Stimulated activated naive CD8-positive, alpha-beta T cell treated with anti-CD3 and anti-CD28 coated beads, Interleukin-15, amount 100 ng/mL, for 72 hours (primary cell): Measurements from ENCODE around the gene PNISR.

Experiments used
- ATAC-seq: fragments of 150-1000 bp; cut with Tn5 transposase; 2 replicates; pipeline ENCODE4 v1.10.0; 2021; ENCODE audit warnings: mild to moderate bottlenecking, moderate library complexity
- DNase-seq, 2 donors: peaks; one replicate each; pipeline ENCODE4 v3.0.0; 2021 to 2022
- H3K27ac Mint-ChIP-seq, 2 donors: one replicate each; pipeline ENCODE4 v1.8.0; 2022; ENCODE audit warnings: mild to moderate bottlenecking in 2 of 2, mixed read lengths in 2 of 2, moderate library complexity in 2 of 2
- H3K27me3 Mint-ChIP-seq: one replicate; pipeline ENCODE4 v1.8.0; 2022; ENCODE audit warnings: mixed read lengths
- H3K4me1 Mint-ChIP-seq: one replicate; pipeline ENCODE4 v1.8.0; 2022; ENCODE audit warnings: mild to moderate bottlenecking, mixed read lengths
- H3K4me3 Mint-ChIP-seq, 2 donors: one replicate each; pipeline ENCODE4 v1.8.0; 2022; ENCODE audit warnings: mild to moderate bottlenecking in 2 of 2, mixed read lengths in 2 of 2, moderate library complexity in 1 of 2
- H3K9me3 Mint-ChIP-seq, 2 donors: one replicate each; pipeline ENCODE4 v1.8.0; 2022; ENCODE audit warnings: mixed read lengths in 2 of 2

The PNISR gene

GRCh38 chr6:99364026-99364425, 61.1 kb downstream of the PNISR start:
- peak; percentile 78 for ATAC-seq
- Mint-ChIP-seq H3K4me3 (no peak overlapping the region), H3K4me1 (peaks cover 5% of the 10 kb centered on the region), H3K9me3 (no peaks in the 10 kb centered on the region), H3K27me3 (peaks cover 10% of the 10 kb centered on the region), H3K27ac (no peak overlapping the region)
- DNase-seq: no peak

GRCh38 chr6:99362678-99363268, 62.3 kb downstream of the PNISR start:
- Mint-ChIP-seq H3K4me3 (no peak overlapping the region), H3K9me3 (no peaks in the 10 kb centered on the region), H3K27me3 (peaks cover 12% of the 10 kb centered on the region), H3K4me1 (peaks cover 5% of the 10 kb centered on the region), H3K27ac (no peak overlapping the region)
- DNase-seq (no peak), ATAC-seq (peak; percentile 81)

- Mint-ChIP-seq H3K9me3 (no peaks in the 10 kb centered on the region), H3K27me3 (peaks cover 38% of the 10 kb centered on the region), H3K4me1 (peaks cover 5% of the 10 kb centered on the region), H3K27ac (no peak overlapping the region), H3K4me3 (no peak overlapping the region)
- DNase-seq (no peak), ATAC-seq (no peak)
These were observed 65.3 kb downstream of the PNISR start for GRCh38 chr6:99359800-99360199.

GRCh38 chr6:99356641-99357040, 68.5 kb downstream of the PNISR start:
- Mint-ChIP-seq H3K4me1 (no peaks in the 10 kb centered on the region), H3K27me3 (peaks cover 58% of the 10 kb centered on the region), H3K27ac (no peak overlapping the region)

GRCh38 chr6:99354983-99355382, 70.1 kb downstream of the PNISR start:
- DNase-seq: no peak
- Mint-ChIP-seq H3K27me3 (peaks cover 69% of the 10 kb centered on the region), H3K27ac (no peak overlapping the region), H3K9me3 (no peaks in the 10 kb centered on the region), H3K4me1 (no peaks in the 10 kb centered on the region), H3K4me3 (no peak overlapping the region)
- no peak for ATAC-seq

More at GRCh38 chr6:99356641-99357040, 68.5 kb downstream of the PNISR start:
- DNase-seq (no peak), ATAC-seq (no peak)
- no peak overlapping the region for H3K4me3 Mint-ChIP-seq
- H3K9me3 Mint-ChIP-seq: no peaks in the 10 kb centered on the region

GRCh38 chr6:99353126-99353525, 72.0 kb downstream of the PNISR start:
- Mint-ChIP-seq H3K4me3 (no peak overlapping the region), H3K9me3 (no peaks in the 10 kb centered on the region), H3K27ac (no peak overlapping the region), H3K4me1 (no peaks in the 10 kb centered on the region), H3K27me3 (peaks cover 82% of the 10 kb centered on the region)
- ATAC-seq (no peak), DNase-seq (no peak)

- Mint-ChIP-seq H3K4me1 (no peaks in the 10 kb centered on the region), H3K27me3 (peaks cover 85% of the 10 kb centered on the region), H3K27ac (no peak overlapping the region), H3K9me3 (no peaks in the 10 kb centered on the region), H3K4me3 (no peak overlapping the region)
- ATAC-seq (no peak), DNase-seq (no peak)
These were observed 74.5 kb downstream of the PNISR start for GRCh38 chr6:99350573-99350972.

- Mint-ChIP-seq H3K27me3 (peaks cover 84% of the 10 kb centered on the region), H3K4me1 (peaks cover 1% of the 10 kb centered on the region), H3K9me3 (no peaks in the 10 kb centered on the region), H3K4me3 (peak within 1 kb of the TSS; percentile 50 to 61), H3K27ac (no peak within 1 kb of the TSS)
- ATAC-seq (peak; percentile 64), DNase-seq (no peak)
These were observed 75.7 kb downstream of the PNISR start, which contains the start of gene FAXC for GRCh38 chr6:99349171-99350141. FAXC (minus strand) TSS chr6:99349674; CDS start chr6:99349372, 302 bp downstream.

- Mint-ChIP-seq H3K4me3 (peak overlapping the region; percentile 50 to 61), H3K9me3 (no peaks in the 10 kb centered on the region)
These were observed 76.6 kb downstream of the PNISR start for GRCh38 chr6:99348288-99349170.

More at GRCh38 chr6:99348288-99349170, 76.6 kb downstream of the PNISR start:
- no peak for DNase-seq
- Mint-ChIP-seq H3K27ac (no peak overlapping the region), H3K27me3 (peaks cover 86% of the 10 kb centered on the region), H3K4me1 (peaks cover 7% of the 10 kb centered on the region)
- no peak for ATAC-seq
